Omental fat pad (tissue), 4 donors: ENCODE data around the gene COL23A1. TPM values are rescaled to one million over a fixed set of nuclear protein-coding genes. Genes with fewer than 3 reads are reported as not detected.

Source experiments
- ATAC-seq: fragments of 150-250 bp; one replicate; pipeline ENCODE4 v1.9.1; 2016; ENCODE audit warnings: mild to moderate bottlenecking, moderate library complexity; ENCODE audit not compliant: low FRiP score
- DNase-seq: peaks from one replicate; pipeline ENCODE4 v3.0.0-alpha.2; 2019; ENCODE audit warnings: low spot score
- total RNA-seq, 4 donors: library from RNA; depleted of rRNA; stranded (reverse); fragments of >200 nt; gene quantifications; one replicate each; pipeline ENCODE4 v1.1.0, GENCODE V29; 2016
- TF ChIP-seq, protein P1 (sequence below), 3 donors: fragments of 450-650 bp; IDR thresholded peaks; one replicate each; pipeline ENCODE4 v1.5.1; 2016 to 2017; ENCODE audit warnings: antibody characterized with exemption in 3 of 3, mild to moderate bottlenecking in 3 of 3, moderate library complexity in 2 of 3

COL23A1 gene
- total RNA-seq, 4 donors from 2014 or later: 0.12 to 1.0 (median 0.49) TPM

DNA sequence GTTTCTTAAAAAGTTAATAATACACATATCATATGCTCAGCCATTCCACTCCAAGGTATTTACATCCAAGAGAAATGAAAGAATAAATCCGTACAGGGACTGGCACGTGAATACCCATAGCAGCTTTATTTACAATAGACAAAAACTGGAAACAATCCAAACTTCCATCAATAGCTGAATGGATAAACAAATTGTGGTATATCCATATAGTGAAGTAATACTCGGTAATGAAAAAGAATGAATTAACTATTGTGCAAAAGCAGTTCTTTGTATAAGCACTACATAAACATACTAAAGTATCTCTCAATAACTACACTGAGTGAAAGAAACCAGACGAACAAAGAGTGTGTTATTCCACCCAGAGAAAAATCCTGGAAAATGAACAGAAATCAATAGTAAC is 17.6 kb downstream of the COL23A1 start:
- DNase-seq (no peak), ATAC-seq (no peak)
- TF ChIP-seq, protein P1, sequence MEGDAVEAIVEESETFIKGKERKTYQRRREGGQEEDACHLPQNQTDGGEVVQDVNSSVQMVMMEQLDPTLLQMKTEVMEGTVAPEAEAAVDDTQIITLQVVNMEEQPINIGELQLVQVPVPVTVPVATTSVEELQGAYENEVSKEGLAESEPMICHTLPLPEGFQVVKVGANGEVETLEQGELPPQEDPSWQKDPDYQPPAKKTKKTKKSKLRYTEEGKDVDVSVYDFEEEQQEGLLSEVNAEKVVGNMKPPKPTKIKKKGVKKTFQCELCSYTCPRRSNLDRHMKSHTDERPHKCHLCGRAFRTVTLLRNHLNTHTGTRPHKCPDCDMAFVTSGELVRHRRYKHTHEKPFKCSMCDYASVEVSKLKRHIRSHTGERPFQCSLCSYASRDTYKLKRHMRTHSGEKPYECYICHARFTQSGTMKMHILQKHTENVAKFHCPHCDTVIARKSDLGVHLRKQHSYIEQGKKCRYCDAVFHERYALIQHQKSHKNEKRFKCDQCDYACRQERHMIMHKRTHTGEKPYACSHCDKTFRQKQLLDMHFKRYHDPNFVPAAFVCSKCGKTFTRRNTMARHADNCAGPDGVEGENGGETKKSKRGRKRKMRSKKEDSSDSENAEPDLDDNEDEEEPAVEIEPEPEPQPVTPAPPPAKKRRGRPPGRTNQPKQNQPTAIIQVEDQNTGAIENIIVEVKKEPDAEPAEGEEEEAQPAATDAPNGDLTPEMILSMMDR (IDR thresholded peaks at IDR 0.05): no peak

DNA sequence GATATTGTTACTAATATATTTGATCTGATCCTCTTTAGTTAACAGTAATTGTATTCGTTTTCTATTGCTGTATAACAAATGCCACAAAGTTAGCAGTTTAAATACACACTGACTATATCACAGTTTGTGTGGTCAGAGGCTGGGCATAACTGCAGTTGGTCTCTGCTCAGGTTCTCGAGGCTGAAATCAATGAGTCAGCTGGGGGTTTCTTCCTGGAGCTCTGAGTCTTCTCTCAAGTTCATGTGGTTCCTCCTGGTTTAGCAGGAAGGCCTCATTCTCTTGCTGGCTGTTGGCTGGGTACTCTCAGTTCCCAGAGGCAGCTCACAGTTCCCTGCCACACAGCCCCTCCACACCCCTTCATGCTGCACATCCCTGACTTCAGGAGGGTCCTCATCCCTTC is 20.7 kb downstream of the COL23A1 start:
- ATAC-seq (no peak), DNase-seq (no peak)
- TF ChIP-seq, protein P1 (IDR thresholded peaks at IDR 0.05): no peak

DNA sequence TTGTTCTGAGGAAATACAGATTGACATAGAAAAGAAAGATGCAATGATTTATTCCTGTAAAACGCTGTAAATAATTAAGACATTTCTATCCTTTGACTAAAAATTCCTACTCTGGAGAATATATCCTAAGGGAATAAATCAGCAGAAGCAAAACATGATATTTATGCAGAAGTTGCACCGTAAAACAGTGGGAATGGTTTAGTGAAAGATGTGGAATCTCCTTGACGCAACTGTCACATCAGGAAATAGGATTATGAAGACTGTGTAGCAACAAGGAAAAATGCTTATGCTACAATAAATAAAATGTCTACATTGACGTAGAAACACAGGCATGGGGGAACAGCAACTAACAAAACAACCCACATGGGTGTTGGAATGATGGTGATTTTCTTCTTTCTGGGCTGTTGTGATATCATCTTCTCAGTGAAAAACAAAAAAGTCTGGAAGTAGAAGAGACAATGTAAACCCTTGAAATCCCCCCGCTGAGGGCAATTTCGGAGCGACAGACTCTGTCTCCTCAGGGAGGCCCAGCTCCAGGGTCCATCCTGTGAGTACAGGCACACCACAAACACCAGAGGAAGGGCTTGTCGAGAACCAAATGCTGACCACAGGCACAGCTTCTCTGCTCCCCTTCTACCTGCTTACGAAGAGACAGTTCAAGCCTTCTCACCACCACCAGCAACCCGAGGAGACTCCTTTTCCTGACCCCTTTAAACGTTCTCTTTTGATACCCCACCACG is 25.2 kb downstream of the COL23A1 start:
- DNase-seq (no peak), ATAC-seq (no peak)
- TF ChIP-seq, protein P1 (IDR thresholded peaks at IDR 0.05): no peak

DNA sequence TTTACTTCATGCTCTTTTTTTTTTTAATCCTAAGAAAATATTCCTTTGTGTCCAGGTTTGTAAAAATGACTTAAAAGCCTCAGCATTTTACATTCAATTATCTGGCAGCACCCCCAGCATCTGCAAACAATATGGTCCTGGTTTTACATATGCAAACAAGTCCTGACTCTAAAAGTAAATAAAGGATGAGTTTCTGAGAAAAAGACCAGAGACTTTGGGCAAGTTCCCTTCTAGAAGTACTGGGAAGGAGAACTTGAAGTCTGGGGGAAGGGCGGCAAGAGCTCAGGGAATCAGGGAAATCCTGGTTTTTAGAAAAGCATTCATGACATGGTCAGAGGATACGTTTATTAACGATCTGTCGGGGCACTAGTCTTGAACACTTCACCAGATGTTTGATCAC is 25.8 kb downstream of the COL23A1 start:
- TF ChIP-seq, protein P1 (IDR thresholded peaks at IDR 0.05): no peak
- no peak for DNase-seq
- no peak for ATAC-seq

DNA sequence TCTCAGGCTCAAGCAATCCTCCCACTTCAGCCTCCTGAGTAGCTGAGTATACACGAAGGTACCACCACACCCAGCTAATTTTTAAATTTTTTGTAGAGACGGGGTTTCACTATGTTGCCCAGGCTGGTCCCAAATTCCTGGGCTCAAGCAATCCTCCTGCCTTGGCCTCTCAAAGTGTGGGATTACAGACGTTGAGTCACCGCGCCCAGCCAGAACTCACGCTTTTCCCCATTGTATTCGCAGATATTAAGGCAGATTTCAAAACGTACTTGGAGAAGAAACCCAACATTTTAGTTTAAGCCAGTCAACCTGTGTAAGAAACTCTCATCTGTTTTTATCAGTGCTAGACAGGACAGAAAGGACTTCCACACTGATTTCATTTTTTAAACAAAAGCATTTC is 26.6 kb downstream of the COL23A1 start:
- TF ChIP-seq, protein P1 (IDR thresholded peaks at IDR 0.05): no peak
- no peak for ATAC-seq
- no peak for DNase-seq

DNA sequence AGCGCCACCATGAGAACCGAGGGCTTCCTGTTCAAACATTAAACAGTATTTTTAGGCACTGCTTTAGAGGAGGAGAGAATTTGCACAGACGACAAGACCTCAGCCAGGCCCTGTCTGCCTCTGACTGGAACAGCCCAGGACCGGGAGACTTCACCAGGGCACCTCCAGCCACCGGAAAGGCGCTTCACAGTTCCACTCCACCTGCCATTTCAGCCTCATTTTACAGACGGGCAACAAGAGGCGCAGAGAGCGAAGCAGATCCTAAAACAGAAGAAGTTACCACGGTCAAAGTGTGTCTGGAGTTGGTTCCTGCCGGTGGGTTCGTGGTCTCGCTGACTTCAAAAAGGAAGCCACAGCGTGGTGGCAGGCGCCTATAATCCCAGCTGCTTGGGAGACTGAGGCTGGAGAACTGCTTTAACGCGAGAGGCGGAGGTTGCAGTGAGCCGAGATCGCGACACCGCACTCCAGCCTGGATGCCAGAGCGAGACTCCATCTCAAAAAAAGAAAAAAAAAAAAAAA is 28.4 kb downstream of the COL23A1 start:
- ATAC-seq: no peak
- no peak for DNase-seq
- TF ChIP-seq, protein P1 (IDR thresholded peaks at IDR 0.05): no peak

DNA sequence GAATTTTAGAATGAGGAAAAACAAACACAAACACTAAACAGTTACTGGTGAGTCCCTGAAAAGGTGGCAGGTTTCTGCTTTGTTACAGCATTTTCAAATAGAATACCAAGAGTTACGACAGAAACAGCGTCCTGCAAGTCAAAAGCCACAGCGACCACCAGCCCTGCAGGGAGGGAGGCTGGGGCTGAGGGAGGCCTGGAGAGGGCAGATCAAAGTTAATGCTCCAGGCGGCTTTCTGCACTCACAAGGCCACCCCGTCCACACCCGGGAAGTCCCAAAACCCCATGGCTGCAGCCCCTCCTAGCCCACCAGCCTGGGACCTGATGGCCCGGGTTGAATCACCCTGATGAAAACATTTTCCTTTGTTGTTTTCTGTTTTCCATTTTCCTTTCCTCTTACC is 29.3 kb downstream of the COL23A1 start:
- ATAC-seq: no peak
- TF ChIP-seq, protein P1 (IDR thresholded peaks at IDR 0.05): no peak
- DNase-seq: no peak
